Lower leg skin (tissue), 4 donors: ENCODE measurements around the gene SOS1. TPM values are rescaled to one million over a fixed set of nuclear protein-coding genes. Genes with fewer than 3 reads are reported as not detected.
"Not testable (repeated sequence)": the region's sequence is repeated elsewhere in the genome, so short reads cannot be mapped to it uniquely, and the experiment has no call there.

Source experiments
- DNase-seq, 2 donors: peaks; one replicate each; pipeline ENCODE4 v3.0.0-alpha.2; 2019; ENCODE audit warnings: low spot score in 2 of 2
- H3K4me3 ChIP-seq: fragments of 200-600 bp; sonication (generic); 2 replicates; pipeline ENCODE4 v1.5.1; 2017; ENCODE audit warnings: mild to moderate bottlenecking, low read depth; ENCODE audit not compliant: poor library complexity, severe bottlenecking
- CTCF ChIP-seq, 3 donors: fragments of 450-650 bp; IDR thresholded peaks; one replicate each; pipeline ENCODE4 v1.5.1; 2016; ENCODE audit warnings: antibody characterized with exemption in 3 of 3, mild to moderate bottlenecking in 3 of 3, moderate library complexity in 2 of 3
- POLR2A ChIP-seq, 2 donors: fragments of 450-650 bp; IDR thresholded peaks; one replicate each; pipeline ENCODE4 v1.6.1; 2016 to 2017; ENCODE audit warnings: antibody characterized with exemption in 2 of 2, mild to moderate bottlenecking in 1 of 2, moderate library complexity in 1 of 2
- WGBS, 2 donors: methylation state at CpG; one replicate each; pipeline ENCODE4 v1.1.5; 2018; 5-methylcytosine and 5-hydroxymethylcytosine counted together
- intact Hi-C: fragments of 100-400 bp; cut with DNase I; formaldehyde crosslinking; loops from one replicate; pipeline ENCODE4 v1.15.0; 2023; ENCODE audit warnings: low total_unique reads
- total RNA-seq, 4 donors: library from RNA; depleted of rRNA; stranded (reverse); fragments of >200 nt; gene quantifications; one replicate each; pipeline ENCODE4 v1.1.0, GENCODE V29; 2016

Gene SOS1
- total RNA-seq, 4 donors from 2014 or later = 18.9 to 25.0 (median 19.3) TPM

DNA sequence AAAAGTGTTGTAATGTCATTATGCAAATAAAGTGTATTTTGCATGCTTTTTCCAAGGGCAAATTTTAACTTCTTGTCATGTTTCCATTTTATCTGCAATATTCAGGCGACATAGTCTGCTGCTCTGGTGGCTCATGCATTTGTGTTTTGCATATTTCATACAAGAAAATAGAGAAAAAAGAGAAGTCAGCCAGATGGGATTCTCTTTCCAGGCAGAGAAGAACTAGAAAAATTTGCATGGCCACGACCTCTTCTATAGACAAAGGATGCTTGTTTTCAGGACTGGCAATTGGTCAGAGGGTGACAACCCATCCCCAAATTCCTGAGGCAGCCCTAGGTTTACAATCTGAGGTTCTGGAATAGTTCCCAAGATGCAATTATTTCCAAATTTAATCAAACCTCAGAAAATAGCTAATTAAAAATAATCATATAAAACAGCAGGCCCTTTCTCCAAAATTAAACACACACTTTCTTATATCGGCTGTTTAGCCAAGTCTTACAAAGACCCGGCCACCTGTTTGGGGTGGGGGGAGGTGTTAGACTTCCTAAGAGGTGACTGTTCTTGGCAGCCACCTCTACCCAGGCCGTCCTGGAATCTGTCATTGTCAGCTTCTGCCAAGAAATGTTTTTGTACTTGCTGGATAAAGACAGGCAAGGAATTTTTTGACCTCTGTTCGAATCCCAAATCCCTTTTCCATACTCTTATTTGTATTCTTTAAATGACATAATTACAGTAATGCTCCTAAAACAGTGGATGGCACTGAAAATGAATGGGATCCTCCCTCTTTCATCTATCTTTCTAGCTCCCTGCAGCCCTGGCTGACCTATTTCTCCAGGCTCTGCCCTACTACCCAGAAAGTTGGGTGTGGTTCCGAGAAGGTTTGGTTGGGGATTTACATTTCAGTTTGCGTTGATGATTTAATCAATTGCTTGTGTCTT, 20.8 kb upstream of the SOS1 start:
- 28 to 38% methylated on average over 8 of the region's 8 CpGs for WGBS, 2 donors
- TF ChIP-seq CTCF (IDR thresholded peaks at IDR 0.05) (no peak), POLR2A (IDR thresholded peaks at IDR 0.05) (no peak)
- intact Hi-C loops = no loop called here
- DNase-seq = no peak
- no peak overlapping the region for H3K4me3 ChIP-seq

DNA sequence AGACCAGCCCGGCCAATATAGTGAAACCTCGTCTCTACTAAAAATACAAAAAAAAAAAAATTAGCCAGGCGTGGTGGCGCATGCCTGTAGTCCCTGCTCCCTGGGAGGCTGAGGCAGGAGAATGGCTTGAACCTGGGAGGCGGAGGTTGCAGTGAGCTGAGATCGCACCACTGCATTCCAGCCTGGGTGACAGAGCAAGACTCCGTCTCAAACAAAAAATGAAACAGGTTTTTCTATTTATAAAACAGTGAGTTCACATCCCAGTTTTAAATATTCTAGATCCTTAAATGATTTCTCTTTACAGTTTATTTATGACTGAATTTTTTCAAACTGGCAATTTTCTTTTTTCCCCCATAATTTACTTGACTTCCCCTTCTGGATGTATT, 20.1 kb upstream of the SOS1 start:
- intact Hi-C loops, DNase-seq, H3K4me3 ChIP-seq: not testable (repeated sequence)
- WGBS, 2 donors = 55 to 67% methylated on average over 7 of the region's 7 CpGs

- intact Hi-C loops = no loop called here
- 43 to 50% methylated on average over 3 of the region's 3 CpGs for WGBS, 2 donors
Observed at GRCh38 chr2:39140322-39140847, 19.5 kb upstream of the SOS1 start.

DNA sequence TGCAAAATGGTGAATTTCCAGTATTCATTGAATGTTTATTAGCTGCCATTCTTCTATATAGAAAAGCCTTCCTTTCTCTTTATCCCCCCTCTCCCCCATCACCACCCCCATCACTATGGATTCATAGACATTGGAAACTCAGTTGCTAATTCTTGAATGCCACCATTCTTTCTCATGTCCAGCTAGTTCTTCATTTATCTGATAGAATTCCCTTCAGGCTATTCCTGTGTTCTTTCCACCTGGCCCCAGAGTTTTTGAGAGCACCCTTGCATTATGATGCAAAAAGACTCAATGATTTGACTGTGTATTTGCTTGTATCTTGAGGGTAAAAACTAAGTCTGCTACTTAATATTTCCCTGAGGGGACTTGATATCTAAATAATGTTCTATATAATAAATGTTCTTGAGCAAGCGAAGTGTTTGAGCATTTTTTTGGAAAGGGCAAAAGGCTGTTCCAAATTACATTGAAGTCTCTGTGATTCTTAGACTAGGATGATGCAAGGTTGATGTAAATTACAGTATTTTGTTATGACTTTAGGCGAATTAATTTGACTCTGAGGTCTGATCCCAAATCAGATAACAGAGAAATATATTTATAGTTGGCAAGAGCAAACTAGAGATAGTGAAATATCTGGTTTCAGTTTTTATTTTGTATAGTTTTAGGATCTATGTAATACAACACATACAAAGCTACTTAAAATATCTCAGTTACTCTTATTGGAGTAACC, 18.8 kb upstream of the SOS1 start:
- intact Hi-C loops = no loop called here
- no peak overlapping the region for H3K4me3 ChIP-seq
- no peak for TF ChIP-seq CTCF (IDR thresholded peaks at IDR 0.05)
- WGBS, 2 donors = 41 to 45% methylated on average over 2 of the region's 2 CpGs
- DNase-seq = no peak

More at GRCh38 chr2:39140322-39140847, 19.5 kb upstream of the SOS1 start:
- TF ChIP-seq POLR2A (IDR thresholded peaks at IDR 0.05) (no peak), CTCF (IDR thresholded peaks at IDR 0.05) (no peak)
- no peak overlapping the region for H3K4me3 ChIP-seq
- DNase-seq = no peak

GRCh38 chr2:39138837-39139211, 18.0 kb upstream of the SOS1 start:
- no peak for DNase-seq
- TF ChIP-seq CTCF (IDR thresholded peaks at IDR 0.05) (no peak), POLR2A (IDR thresholded peaks at IDR 0.05) (no peak)
- WGBS, 2 donors = 87 to 89% methylated on average over 8 of the region's 8 CpGs
- no peak overlapping the region for H3K4me3 ChIP-seq
- intact Hi-C loops = no loop called here

GRCh38 chr2:39138187-39138836, 17.5 kb upstream of the SOS1 start:
- H3K4me3 ChIP-seq, DNase-seq, intact Hi-C loops: not testable (repeated sequence)
- WGBS, 2 donors = 95% methylated on average over 18 of the region's 18 CpGs
